Germinal center (tissue), 1 donor: Measurements from ENCODE around the gene ZNF322.
A peak's percentile ranks its signal among the peaks of the same experiment; 100 is the strongest.

Experiments used
- DNase-seq: peaks from one replicate; pipeline ENCODE4 v3.0.0; 2012; ENCODE audit warnings: mixed read lengths, low spot score

Gene ZNF322

DNA sequence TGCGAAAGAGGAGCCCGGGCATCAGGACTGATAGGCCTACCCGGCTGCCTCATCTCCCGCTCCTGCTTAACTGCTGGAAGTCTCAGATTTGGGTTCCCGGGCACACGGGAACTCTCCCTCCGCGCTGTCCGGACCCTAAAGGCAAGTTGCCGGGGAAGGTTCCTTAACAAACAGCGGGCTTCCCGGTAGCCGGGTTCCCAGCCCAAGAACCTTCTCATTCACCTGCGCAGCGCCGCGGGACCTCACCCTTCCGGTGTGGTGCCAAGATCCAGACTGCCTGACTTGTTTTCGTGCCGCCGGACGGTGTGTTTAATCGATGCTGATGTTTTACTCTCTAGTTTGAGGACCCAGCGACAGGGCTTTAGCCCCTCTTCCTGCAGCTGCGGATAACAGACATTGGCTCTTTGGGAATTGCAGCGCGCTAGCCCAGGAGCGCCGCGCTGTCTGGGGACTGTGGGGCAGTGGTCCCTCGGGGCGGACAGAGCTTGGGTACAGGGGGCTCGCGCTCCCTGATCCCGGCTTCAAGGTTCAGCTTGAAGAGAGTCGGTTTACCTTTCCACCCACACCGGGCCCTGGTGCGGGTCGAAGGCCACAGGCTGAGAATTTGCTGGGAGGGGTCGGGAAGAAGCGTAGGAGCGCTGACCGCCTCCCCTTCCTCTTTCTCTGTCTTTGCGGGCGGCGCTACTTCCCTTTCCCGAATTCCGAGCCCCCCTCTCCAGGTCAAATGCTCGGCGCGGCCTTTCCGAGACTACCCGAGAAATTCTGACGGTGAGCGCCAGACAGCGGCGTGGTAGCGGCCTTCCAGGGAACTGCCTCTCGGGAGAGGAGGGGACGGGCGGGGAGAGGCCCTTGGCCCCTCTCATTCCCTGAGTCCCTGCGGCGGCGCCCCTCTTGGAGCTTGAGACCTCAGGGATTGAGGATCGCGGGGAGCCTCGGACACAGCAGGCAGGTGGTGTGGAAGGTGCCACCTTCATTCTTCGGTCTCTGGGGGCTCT, 45.6 kb downstream of the ZNF322 start:
- peak; percentile 6 for DNase-seq

DNA sequence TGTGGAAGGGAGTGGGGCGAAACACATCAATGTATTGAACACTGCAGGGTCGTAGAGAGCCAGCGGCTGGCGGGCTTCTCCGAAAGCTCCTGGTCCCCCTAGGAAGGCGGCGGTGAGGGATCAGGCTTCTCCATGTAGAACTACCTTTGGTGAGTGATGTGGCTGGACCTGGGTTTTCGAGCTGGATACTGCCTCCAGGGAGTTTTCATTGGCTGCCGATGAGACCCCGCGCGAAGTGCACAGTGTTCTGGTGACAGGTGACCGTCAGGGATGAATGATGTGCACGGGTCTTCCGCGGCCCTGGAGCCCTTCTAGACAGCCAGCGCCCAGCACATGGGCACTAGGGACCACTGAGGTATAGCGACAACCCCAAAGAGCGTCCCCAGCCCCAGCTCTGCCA, 46.3 kb downstream of the ZNF322 start:
- no peak for DNase-seq

DNA sequence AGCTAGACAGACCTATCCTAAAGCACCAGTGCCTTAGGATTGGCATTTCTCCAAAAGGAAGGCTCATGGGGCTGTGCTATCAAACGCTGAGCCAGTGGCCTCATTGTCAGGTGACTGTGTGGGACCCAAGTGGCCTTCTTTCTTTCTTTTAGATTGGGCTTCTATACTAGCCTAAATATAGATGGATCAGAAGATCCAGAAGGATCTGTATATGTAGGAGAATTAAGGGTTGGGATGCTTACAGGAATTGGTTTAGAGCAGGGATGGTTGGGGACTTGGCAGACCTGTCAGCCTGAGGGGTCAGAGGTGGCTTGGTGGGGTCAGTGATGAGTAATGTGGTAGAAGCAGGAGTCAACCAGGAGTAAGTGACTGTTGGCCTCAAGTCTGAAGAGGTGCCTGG, 47.9 kb downstream of the ZNF322 start:
- DNase-seq: no peak

GRCh38 chr6:26609463-26609862, 50.1 kb downstream of the ZNF322 start:
- DNase-seq: no peak

- DNase-seq: peak; percentile 47
These were observed 51.9 kb downstream of the ZNF322 start for GRCh38 chr6:26607434-26608230.

DNA sequence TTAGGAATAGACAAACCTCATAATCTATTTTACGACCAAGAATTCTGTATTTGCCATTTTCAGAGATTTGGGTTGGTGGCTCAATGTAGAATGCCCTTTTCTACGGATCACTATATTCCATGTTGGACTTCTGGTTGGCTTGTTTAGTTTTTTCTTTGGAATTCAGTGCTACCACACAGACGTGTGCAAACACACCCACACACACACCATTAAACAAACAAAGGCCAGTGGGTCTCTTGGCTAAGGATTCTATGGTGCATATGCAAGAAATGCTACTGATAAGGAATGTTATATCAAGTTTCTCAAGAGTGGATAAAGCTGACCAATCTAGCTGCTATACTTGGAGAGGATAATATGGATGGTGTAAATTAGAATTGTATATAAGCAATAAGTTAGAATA, 54.7 kb downstream of the ZNF322 start:
- no peak for DNase-seq

GRCh38 chr6:26604026-26604425, 55.5 kb downstream of the ZNF322 start:
- no peak for DNase-seq

- no peak for DNase-seq
These were observed 57.3 kb downstream of the ZNF322 start for GRCh38 chr6:26602262-26602661.

DNA sequence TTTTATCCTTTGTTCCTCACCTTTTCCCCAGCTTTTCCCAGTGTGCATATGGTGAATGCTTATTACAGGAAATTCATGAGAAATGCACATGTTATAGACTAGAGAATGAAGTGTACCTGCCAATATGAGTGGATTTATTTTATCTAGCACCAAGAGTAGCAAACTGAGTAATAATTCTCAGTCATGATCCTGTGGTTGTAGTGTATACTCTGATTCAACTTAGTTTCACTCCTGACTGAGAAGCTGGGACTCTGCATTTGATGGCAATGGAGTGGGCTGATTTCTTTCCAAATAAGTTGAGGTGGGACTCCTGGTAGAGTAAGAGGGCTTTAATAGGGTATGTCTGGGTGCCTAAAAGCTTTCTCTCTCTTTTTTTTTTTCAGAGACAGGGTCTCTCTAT, 58.8 kb downstream of the ZNF322 start:
- DNase-seq: no peak

DNA sequence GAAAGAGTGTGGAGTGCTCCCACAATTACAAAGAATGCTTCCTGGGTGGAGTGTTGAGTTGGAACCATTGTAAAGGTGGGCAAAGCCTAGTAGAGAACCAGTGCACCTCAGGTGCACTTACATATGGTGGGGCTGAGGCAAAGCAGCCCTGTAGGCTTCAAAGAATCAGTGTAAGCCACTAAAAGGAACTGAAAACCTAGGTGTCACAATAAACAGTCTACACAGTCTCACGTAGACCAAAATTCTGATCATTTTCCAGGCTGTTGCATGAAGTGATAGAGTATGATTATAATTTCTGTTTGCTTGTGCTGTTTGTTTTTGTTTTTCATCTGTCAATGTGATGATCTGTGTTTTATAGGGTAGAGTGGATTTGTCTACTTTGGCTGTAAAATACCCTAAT, 60.0 kb downstream of the ZNF322 start:
- no peak for DNase-seq

GRCh38 chr6:26599134-26599533, 60.4 kb downstream of the ZNF322 start:
- DNase-seq: no peak

DNA sequence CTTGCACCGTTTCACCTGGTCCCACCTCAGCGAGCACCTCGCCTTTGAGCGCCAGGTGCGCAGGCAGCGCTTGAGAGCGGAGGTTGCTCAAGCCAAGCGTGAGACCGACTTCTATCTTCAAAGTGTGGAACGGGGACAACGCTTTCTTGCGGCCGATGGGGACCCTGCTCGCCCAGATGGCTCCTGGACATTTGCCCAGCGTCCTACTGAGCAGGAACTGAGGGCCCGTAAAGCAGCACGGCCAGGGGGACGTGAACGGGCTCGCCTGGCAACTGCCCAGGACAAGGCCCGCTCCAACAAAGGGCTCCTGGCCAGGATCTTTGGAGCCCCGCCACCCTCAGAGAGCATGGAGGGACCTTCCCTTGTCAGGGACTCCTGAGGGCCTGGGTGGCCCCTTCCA, 61.3 kb downstream of the ZNF322 start:
- no peak for DNase-seq

DNA sequence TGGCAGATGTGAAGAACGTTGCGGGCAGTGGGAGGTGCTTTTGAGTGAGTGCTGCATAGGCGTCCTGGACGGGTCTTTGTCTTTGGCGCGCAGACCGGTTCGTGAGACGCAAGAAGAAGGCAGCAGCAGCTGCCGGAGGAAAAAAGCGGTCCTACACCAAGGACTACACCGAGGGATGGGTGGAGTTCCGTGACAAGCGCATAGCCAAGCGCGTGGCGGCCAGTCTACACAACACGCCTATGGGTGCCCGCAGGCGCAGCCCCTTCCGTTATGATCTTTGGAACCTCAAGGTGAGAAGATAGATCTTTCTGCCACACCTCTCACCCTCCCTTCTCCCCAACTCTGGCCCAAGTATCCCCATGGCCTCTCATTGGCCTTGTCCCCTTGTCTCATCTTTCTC, 61.7 kb downstream of the ZNF322 start:
- no peak for DNase-seq

DNA sequence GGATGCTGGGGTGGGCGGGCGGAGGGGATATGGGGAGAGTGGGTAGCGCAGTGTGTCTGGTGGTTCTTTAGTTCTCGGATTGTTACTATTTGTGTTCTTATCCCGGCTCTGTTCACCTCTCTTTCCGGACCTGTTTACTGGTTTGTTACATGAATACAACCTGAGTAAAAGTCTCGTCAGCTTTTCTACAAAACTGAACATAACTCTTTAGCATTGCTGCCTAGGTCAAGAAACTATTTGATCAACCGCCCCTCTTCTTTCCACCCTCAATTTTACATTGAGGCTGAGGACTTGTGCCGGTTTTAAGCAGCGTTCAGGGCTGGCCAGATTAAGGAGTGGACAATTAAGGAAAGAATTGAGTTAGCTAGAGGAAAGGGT, 62.2 kb downstream of the ZNF322 start:
- no peak for DNase-seq

GRCh38 chr6:26596579-26597388, 62.8 kb downstream of the ZNF322 start, which contains the start of gene ABT1:
TSS of gene ABT1 (plus strand) at chr6:26596953. CDS start at chr6:26596983, 30 bp downstream.
- DNase-seq: peak; percentile 98

DNA sequence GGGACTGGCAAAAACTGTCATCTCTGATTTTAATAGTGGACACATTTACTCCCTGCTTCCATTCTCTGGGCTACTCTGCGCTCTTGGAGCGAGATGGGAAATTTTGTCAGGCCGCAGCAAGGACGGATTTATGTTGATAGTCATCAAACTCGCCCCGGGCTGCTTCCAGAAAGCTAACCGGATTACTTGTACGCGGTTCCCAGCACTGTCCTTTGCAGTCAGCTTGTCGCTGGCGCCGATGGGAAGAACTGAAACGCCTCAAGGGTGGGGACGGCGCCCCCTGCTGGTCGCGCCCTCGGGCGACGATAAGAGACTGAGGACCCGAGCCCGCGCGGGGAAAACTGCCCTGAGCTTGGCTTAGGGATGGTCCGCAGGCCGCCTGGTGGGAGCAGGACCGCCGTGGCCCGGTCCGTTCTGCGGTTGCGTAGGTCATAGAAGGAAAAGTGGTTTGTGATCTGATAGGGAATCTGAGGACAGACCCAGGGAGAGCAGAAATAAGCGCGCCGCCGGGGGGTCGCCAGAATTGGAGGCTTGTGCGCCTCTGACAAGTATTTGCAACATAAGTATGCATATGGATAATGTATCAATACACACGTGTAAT, 63.8 kb downstream of the ZNF322 start:
- DNase-seq: peak; percentile 80

GRCh38 chr6:26594730-26595632, 64.6 kb downstream of the ZNF322 start:
- no peak for DNase-seq

DNA sequence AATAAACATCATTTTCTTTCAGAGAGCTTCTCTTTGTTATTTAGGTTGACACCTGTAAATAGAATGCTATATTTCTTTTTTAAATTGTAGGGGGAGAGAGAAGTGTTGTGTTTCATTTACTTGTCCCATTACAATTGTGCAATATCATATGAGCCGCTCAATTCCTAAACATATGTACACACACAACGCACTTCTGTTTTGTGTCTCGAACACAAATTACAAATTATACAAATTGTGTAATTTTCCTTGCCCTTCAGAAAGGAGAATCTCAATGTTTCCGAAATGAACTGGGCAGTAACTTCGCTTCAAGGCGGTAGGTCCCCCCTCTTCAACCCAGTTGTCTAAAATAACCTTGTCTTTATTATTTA, 65.4 kb downstream of the ZNF322 start:
- DNase-seq: no peak

- DNase-seq: no peak
These were observed 66.0 kb downstream of the ZNF322 start for GRCh38 chr6:26593278-26594130.

GRCh38 chr6:26592649-26593048, 66.9 kb downstream of the ZNF322 start:
- DNase-seq: no peak
